ENCODE results near the gene CD27. TPM values are rescaled to one million over a fixed set of nuclear protein-coding genes. Genes with fewer than 3 reads are reported as not detected.

CD27 gene
- total RNA-seq, 6 experiments from 2014 or later: 0.19 to 0.28 TPM; not detected in 4

- TF ChIP-seq CTCF (IDR thresholded peaks at IDR 0.05): no peak
- peaks cover 4% of the 10 kb centered on the region for H3K27me3 Mint-ChIP-seq (ENCODE audit: insufficient read depth)
- peaks cover 36% of the 10 kb centered on the region for H3K36me3 Mint-ChIP-seq (ENCODE audit: low read depth)
- no peaks in the 10 kb centered on the region for H3K4me1 Mint-ChIP-seq (ENCODE audit: low read depth)
- H3K27ac Mint-ChIP-seq: no peak overlapping the region
- no peak for DNase-seq
- H3K9me3 Mint-ChIP-seq: no peaks in the 10 kb centered on the region
- no peak overlapping the region for H3K4me3 Mint-ChIP-seq
Observed at GRCh38 chr12:6461401-6462233, 16.9 kb downstream of the CD27 start.

DNA sequence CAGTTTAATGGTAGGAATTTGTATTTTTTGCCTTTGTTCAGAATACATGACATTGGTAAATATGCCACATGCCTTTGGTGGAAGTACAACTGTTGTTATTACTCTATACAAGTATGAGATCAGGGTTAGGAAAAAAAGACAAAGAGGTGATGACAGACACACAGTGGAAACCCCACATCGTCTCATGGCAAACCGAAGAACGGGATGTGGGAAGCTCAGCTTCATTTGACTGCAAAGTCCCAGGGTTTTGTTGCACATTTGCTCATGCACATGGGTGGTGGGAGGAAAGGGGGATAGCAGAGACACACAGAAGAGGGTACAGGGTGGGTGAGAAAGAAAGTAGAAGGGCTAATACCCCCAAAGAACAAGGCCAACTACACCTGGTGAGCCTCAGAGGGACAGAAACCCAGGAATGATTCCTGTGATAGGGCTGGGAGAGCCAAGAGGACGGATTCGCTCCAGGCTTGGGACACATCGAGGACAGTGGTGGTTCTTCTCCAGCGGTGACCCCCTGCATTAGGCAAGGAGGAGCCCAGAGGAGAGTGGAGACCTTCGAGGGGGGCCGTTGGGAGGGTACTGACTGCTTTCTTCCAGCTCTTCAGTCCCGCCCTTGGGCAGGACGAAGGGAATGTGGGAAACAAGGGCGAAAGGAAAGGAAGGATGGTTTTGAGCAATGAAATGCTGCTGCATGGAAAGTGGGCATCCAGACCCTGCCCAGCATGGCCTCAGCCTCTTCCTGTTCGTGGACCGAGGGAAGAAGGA is 17.7 kb downstream of the CD27 start:
- Mint-ChIP-seq H3K27ac (no peak overlapping the region), H3K4me1 (ENCODE audit: low read depth) (peaks cover 8% of the 10 kb centered on the region; the same call in 1 of the 2 replicates), H3K27me3 (ENCODE audit: insufficient read depth) (peaks cover 3% of the 10 kb centered on the region), H3K36me3 (ENCODE audit: low read depth) (peaks cover 30% of the 10 kb centered on the region), H3K4me3 (no peak overlapping the region), H3K9me3 (no peaks in the 10 kb centered on the region)
- DNase-seq: no peak
- TF ChIP-seq CTCF (IDR thresholded peaks at IDR 0.05): no peak

GRCh38 chr12:6463216-6463615 is 18.5 kb downstream of the CD27 start:
- Mint-ChIP-seq H3K9me3 (no peaks in the 10 kb centered on the region), H3K27me3 (ENCODE audit: insufficient read depth) (peaks cover 3% of the 10 kb centered on the region), H3K27ac (no peak overlapping the region), H3K36me3 (ENCODE audit: low read depth) (peaks cover 33% of the 10 kb centered on the region), H3K4me1 (ENCODE audit: low read depth) (peaks cover 14% of the 10 kb centered on the region), H3K4me3 (no peak overlapping the region)
- no peak for DNase-seq
- no peak for TF ChIP-seq CTCF (IDR thresholded peaks at IDR 0.05)

DNA sequence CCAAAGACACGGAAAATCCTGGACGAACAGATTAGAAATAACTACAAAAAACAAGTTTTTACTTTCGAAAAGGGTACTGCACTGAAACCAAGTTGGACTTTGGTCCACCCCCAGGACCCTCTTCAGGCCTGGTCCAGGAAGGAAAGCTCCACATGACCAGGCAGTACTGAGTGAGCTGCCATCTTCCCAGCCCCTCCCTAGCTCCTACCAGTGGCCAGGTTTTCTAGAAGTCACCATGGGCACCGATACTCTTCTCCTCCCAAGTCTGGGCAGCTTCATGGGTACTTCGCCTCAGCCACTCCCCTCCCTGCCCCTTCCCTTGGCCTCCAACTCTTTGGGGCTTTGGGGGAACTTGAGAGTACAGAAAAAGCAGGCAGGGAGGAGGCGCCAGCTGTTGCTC is 19.1 kb downstream of the CD27 start:
- Mint-ChIP-seq H3K9me3 (no peaks in the 10 kb centered on the region), H3K27me3 (ENCODE audit: insufficient read depth) (peaks cover 6% of the 10 kb centered on the region), H3K36me3 (ENCODE audit: low read depth) (peaks cover 33% of the 10 kb centered on the region), H3K4me3 (no peak overlapping the region), H3K27ac (no peak overlapping the region), H3K4me1 (ENCODE audit: low read depth) (peaks cover 21% of the 10 kb centered on the region)
- no peak for TF ChIP-seq CTCF (IDR thresholded peaks at IDR 0.05)
- DNase-seq: no peak

DNA sequence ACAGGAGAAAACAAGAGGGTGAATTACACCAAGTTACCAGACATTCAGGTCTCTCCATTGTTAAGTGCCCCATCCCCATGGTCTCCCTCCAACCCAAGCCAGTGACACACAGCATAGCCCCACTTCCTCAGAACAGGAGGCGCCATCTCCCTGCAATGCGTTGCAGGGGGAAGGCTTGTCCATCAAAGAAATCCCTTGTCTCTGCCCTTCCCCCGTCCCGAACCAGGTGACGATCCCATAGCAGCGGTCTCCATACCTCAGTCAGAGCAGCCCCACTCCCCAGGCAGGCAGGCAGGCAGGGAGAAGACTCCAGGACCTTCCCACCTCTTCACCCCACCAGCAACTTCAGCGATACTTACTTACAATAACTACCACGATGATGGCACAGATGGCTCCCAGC is 19.8 kb downstream of the CD27 start:
- no peak for DNase-seq
- peaks cover 27% of the 10 kb centered on the region for H3K4me1 Mint-ChIP-seq (ENCODE audit: low read depth)
- no peak overlapping the region for H3K27ac Mint-ChIP-seq
- H3K36me3 Mint-ChIP-seq (ENCODE audit: low read depth): peaks cover 32% of the 10 kb centered on the region
- no peak for TF ChIP-seq CTCF (IDR thresholded peaks at IDR 0.05)
- H3K27me3 Mint-ChIP-seq (ENCODE audit: insufficient read depth): peaks cover 6% of the 10 kb centered on the region
- no peaks in the 10 kb centered on the region for H3K9me3 Mint-ChIP-seq
- H3K4me3 Mint-ChIP-seq: no peak overlapping the region

Data from HFFc6 (cell line).